T-helper 1 cell treated with Interleukin-12 subunit alpha and Interleukin-12 subunit beta and Interleukin-4 antibody, amounts not matched to agents 30 ng/mL and 1 ng/mL, for 36 hours (primary cell): Measurements from ENCODE around the gene TTLL11. TPM values are rescaled to one million over a fixed set of nuclear protein-coding genes. Genes with fewer than 3 reads are reported as not detected.
"Not testable (repeated sequence)": the region's sequence is repeated elsewhere in the genome, so short reads cannot be mapped to it uniquely, and the experiment has no call there.

ENCODE experiments used
- intact Hi-C: fragments of 100-400 bp; cut with micrococcal nuclease; formaldehyde crosslinking; loops from one replicate; pipeline ENCODE4 v1.15.1; 2024
- total RNA-seq: library from RNA; stranded (reverse); gene quantifications from 2 replicates; pipeline ENCODE4 v1.2.3, GENCODE V29; 2022

The TTLL11 gene
- total RNA-seq, 1 donor from 2014 or later, result 2.8 TPM

DNA sequence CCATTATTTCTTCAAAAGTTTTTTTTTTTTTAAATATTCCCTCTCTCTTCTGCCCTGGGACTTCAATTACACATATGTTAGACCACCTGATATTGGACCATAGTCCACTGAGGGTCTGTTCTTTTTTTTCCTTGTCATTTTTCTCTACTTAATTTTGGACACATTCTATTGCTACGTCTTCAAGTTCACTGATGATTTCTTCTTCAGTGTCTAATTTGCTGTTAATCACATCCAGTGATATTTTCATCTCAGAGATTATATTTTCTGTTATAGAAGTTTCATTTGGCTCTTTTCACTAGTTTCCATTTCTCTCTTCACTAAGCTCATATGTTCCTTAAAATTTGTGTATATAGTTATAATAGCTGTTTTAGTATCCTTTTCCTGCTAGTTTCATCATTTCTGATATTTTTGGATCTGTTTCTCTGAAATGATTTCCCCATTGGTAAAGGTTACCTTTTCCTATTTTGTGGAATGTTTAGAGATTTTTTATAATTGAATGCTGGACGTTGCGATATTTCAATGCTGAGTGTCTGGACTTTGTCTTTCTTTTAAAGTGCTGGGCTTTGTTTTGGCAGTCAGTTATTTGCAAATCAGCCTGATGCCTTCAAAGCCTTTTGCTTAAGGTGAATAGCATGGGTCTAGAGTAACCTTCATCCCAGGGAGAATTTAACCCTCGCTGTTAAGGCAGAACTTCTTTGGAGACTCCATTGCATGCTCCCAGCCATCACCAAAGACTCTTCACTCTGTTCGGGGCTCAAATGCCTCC is 111.8 kb downstream of the TTLL11 start:
- intact Hi-C loops, result no loop called here

GRCh38 chr9:121980665-121981064 is 112.4 kb downstream of the TTLL11 start:
- intact Hi-C loops, result not testable (repeated sequence)

- intact Hi-C loops, result no loop called here
These were observed 113.4 kb downstream of the TTLL11 start for GRCh38 chr9:121979736-121980135.

- intact Hi-C loops, result no loop called here
These were observed 116.4 kb downstream of the TTLL11 start for GRCh38 chr9:121976751-121977150.

DNA sequence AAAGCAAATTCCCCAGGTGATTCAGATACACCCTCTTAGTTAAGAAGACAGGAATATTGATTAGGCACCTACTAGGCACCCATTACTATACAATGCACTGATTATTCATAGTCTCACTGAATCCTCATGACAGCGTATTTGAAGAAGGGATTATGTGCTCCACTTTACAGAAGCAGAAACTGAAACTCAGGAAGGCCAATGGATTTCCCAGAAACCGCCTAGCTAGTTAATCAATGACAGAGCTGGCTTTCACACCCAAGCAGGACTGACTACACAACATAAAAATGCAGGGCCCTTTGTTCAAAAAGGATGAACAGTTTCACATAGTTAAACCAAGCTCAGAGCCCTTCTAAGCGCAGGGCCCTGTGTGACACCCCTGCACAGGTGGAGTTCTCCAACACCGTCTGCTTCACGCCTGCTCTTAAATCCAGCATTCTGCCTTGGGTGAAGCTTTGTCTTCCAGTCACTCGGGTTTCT is 117.3 kb downstream of the TTLL11 start:
- intact Hi-C loops, result no loop called here

- intact Hi-C loops, result no loop called here
These were observed 118.7 kb downstream of the TTLL11 start for GRCh38 chr9:121974421-121974820.

- intact Hi-C loops, result no loop called here
These were observed 120.6 kb downstream of the TTLL11 start for GRCh38 chr9:121972501-121972981.

DNA sequence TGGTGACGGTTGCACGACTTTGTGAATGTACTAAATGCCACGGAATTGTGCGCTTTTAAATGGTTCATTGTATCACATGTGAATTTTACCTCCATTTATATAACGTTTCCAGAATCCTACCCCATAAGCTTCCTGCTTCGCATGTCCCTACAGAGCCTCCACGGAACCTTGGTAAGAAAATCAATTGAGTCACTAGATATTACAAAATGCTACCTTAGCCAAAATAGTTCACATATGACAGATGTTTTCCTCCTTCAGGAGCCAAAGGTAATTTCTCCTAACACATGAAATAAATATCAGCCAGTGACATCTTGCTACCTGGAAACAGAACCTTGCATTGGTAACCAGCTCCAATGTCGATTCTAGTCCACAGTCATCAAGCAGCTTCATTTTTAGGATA is 125.1 kb downstream of the TTLL11 start:
- intact Hi-C loops, result no loop called here

GRCh38 chr9:121966706-121967105 is 126.4 kb downstream of the TTLL11 start:
- intact Hi-C loops, result no loop called here

DNA sequence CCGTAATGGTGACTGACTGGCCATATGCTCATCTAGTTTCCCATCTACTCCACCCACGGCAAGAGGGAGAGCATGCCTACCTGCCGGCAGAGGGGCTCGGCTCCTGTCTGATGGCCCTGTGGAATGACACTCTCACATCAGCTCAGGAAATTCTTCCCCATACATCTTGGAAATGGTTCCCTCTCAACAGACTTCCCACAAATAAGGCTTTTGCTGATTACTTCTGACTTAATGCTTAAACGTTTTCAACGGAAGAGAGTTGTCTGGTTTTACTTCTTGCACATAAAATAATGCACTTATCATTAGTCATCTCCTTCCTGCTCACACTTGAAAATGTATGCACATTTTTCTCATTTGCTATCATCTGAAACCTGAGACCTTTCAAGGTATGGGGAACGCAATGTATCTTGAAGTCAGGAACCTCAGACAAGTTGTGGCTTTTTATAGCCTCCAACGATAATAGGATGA is 129.5 kb downstream of the TTLL11 start:
- intact Hi-C loops, result no loop called here

DNA sequence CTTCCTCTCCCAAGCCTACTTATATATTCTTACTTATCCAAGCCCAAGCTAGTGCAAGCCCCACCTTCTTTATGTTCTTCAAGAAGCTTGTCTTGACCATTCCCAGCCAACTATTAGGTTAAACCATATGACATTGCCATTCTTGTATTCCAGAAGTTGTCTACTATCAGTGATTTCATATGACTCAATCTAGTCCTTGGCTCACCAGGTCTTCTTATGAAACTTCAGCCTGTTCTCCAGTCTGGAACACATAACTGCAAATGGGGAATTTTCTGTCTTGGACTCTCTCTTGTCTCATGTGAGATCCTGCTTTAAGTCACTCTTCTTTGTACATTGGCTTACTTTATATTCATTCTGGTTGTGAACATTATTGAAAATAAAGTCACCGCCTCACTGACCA is 130.7 kb downstream of the TTLL11 start:
- intact Hi-C loops, result no loop called here

DNA sequence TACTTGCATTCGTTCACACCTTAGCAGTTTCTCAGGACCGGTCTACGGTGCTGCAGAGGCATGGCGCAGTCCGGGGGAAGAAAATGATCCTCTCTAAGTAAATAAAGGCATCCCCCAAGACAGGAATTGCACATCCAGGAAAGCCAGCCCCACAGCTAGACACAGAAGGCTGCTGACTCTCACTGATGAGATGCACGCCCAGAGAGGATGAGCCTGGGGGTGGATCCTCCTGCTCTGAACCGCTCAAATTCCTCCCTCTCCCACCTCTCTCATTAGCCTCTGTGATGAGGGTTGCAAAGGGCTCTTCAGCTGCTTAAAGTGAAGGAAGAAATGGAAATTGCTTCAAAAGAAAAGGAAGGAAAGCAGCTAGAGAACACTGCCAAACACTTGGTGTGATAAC is 132.4 kb downstream of the TTLL11 start:
- intact Hi-C loops, result no loop called here

- intact Hi-C loops, result no loop called here
These were observed 134.6 kb downstream of the TTLL11 start for GRCh38 chr9:121958530-121958929.

DNA sequence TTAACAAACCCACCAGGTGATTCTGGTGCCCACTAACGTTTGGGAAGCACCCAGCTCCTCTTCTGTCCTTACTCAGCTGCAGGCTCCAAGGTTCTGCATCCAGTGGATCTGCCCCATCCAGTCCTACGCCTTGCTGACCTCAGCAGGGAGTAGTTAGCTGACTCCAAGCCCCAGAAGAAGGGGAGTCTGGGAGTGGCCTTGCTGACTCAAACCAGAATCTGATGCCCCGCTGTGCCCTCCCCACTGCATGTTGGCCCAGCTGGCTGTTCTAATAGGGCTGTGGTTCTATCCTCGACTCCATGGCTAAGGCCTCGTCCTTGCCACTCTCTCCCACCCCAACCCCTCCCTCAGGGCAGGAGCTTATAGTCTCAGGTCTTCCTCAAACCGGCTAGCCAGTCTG is 136.3 kb downstream of the TTLL11 start:
- intact Hi-C loops, result no loop called here

DNA sequence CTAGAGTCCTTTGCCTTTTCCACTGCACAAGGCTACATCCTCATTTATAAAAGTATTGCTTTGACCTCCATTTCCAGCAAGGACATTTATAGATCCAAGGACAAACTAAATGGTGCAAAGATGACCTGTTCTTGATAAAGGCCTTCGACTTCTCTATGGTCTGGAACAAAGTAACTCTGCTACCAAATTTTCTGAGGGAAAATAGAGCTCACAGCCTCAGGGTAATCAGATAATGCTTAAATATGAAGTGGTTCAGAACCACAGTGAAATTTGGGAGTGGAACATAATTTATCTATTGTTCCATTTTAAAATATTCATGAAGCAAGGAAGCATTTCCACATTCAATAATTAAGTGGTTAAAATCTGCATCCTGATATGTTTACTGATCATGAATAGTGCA is 137.5 kb downstream of the TTLL11 start:
- intact Hi-C loops, result no loop called here

- intact Hi-C loops, result no loop called here
These were observed 138.5 kb downstream of the TTLL11 start for GRCh38 chr9:121954477-121955140.

DNA sequence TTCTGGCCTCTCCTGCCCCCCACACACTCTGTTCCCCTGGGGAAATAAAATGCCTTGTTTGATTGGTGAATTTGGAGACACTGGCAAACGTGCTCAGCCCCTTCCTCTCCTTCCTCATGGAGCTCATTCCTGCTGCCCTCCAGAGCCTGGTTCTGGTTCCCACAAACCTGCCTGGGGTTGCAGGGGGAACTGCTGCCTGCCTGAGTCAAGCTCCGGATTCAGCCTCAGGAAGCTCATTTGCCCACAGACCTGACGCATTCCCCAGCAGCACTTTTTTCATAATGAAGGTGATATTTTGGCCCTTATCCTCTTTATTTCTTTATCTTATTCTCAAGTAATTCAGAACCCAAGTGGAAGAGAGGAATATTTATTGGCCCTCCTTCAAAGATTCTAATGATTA is 140.5 kb downstream of the TTLL11 start:
- intact Hi-C loops, result no loop called here

DNA sequence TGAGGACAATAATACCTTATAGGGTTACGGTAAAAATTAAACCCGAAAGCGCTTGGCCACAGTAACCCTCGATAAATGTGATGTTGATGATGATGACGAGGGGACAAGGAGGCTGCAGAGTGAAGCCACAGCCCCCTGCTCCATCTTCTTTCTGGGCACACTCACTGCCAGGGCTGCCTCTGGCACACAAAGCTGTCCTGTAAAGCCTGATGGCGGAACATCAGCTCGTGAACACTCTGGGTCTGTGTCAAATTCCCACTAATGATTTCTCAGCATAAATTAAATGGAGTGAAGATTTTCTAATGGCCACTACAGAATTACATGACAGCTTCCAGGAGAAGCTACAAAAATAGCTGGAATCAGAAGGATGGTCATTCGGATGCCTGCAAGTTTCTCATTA is 142.2 kb downstream of the TTLL11 start:
- intact Hi-C loops, result no loop called here

- intact Hi-C loops, result no loop called here
These were observed 142.7 kb downstream of the TTLL11 start for GRCh38 chr9:121950441-121950840.

DNA sequence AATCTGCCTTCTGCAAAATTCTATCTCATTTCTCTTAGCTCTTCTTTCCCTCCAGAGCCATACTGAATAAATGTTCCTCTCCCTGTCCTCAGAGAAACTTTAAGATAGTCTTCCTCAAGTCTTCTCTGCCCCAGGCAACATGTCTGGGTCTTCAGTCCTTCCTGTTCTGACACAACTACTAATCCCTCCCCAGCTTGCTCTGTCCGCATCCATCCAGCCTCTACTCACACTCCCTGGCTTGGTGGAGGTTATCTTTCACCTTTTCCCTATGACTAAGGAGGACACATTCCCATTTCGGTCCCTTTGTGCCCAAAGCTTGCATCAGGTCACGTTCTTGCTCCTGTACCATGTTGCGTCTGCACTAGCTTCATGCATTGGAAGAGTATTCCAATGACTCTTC is 143.3 kb downstream of the TTLL11 start:
- intact Hi-C loops, result no loop called here

- intact Hi-C loops, result no loop called here
These were observed 143.7 kb downstream of the TTLL11 start for GRCh38 chr9:121949364-121949763.

GRCh38 chr9:121947775-121948174 is 145.3 kb downstream of the TTLL11 start:
- intact Hi-C loops, result no loop called here

GRCh38 chr9:121946465-121946864 is 146.6 kb downstream of the TTLL11 start:
- intact Hi-C loops, result no loop called here
